Calu3 (cell line): ENCODE results near the gene TIMM50. TPM values are rescaled to one million over a fixed set of nuclear protein-coding genes. Genes with fewer than 3 reads are reported as not detected.
A peak's percentile ranks its signal among the peaks of the same experiment; 100 is the strongest.

Experiments used
- BruUV-seq: library from RNA; stranded (reverse); fragments of 400-500 nt; replicated peaks from 2 replicates; lab custom pipeline; 2021; lab: Mats Ljungman, UMichigan
- CTCF ChIA-PET: fragments of 300-600 bp; sonication (Branson Sonifier 250); formaldehyde crosslinking; loops from one replicate; lab custom pipeline; 2022; ENCODE audit warnings: antibody characterized with exemption; lab: Charles Lee
- DNase-seq: peaks from one replicate; pipeline ENCODE4 v3.0.0; 2022
- H3K27ac Mint-ChIP-seq: one replicate; pipeline ENCODE4 v1.8.0; 2022; ENCODE audit warnings: mixed read lengths; ENCODE audit not compliant: unreplicated experiment
- H3K27me3 Mint-ChIP-seq: one replicate; pipeline ENCODE4 v1.8.0; 2022; ENCODE audit warnings: mixed read lengths; ENCODE audit not compliant: unreplicated experiment
- H3K36me3 Mint-ChIP-seq: one replicate; pipeline ENCODE4 v1.8.0; 2022; ENCODE audit warnings: mild to moderate bottlenecking, moderate library complexity, mixed read lengths; ENCODE audit not compliant: insufficient read depth, unreplicated experiment
- H3K4me1 Mint-ChIP-seq: one replicate; pipeline ENCODE4 v1.8.0; 2022; ENCODE audit warnings: mild to moderate bottlenecking, low read depth, mixed read lengths; ENCODE audit not compliant: unreplicated experiment
- H3K4me3 Mint-ChIP-seq: one replicate; pipeline ENCODE4 v1.8.0; 2022; ENCODE audit warnings: mild to moderate bottlenecking, low read depth, moderate library complexity, mixed read lengths; ENCODE audit not compliant: unreplicated experiment
- H3K9me3 Mint-ChIP-seq: one replicate; pipeline ENCODE4 v1.8.0; 2022; ENCODE audit warnings: low read depth, mixed read lengths; ENCODE audit not compliant: unreplicated experiment
- intact Hi-C: fragments of 100-400 bp; cut with micrococcal nuclease; formaldehyde crosslinking; loops from one replicate; pipeline ENCODE4 v1.10.0; 2022; ENCODE audit not compliant: unreplicated experiment
- total RNA-seq: library from RNA; stranded (reverse); gene quantifications from 2 replicates; pipeline ENCODE4 v1.2.3, GENCODE V29; 2022
- TF ChIP-seq, protein P1 (sequence below): fragments of 200-600 bp; IDR thresholded peaks from one replicate; pipeline ENCODE4 v1.8.0; 2022; ENCODE audit warnings: antibody characterized with exemption; ENCODE audit not compliant: unreplicated experiment

Gene TIMM50
- total RNA-seq, 1 experiment from 2014 or later = 116 TPM

DNA sequence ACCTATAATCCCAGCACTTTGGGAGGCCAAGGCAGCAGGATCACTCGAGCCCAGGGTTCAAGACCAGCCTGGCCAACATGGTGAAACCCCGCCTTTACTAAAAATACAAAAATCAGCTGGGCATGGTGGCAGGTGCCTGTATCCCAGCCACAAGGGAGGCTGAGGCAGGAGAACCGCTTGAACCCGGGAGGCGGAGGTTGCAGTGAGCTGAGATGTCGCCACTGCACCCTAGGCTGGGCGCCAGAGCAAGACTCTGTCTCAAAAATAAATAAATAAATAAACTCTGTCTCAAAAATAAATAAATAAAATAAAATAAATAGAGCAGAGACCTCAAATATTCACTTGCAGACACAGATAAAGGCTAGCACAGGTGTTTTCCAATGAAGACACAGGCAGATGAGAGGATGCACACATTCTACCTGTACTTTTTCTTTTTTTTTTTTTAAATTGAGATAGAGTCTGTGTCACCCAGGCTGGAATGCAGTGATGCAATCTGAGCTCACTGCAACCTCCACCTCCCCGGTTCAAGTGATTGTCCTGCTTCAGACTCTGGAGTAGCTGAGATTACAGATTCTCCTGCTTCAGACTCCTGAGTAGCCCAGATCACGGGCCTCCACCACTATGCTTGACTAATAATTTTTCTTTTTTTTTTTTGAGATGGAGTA lies 42.2 kb upstream of the TIMM50 start:
- no peaks in the 10 kb centered on the region for H3K9me3 Mint-ChIP-seq
- BruUV-seq = no TSS peak

DNA sequence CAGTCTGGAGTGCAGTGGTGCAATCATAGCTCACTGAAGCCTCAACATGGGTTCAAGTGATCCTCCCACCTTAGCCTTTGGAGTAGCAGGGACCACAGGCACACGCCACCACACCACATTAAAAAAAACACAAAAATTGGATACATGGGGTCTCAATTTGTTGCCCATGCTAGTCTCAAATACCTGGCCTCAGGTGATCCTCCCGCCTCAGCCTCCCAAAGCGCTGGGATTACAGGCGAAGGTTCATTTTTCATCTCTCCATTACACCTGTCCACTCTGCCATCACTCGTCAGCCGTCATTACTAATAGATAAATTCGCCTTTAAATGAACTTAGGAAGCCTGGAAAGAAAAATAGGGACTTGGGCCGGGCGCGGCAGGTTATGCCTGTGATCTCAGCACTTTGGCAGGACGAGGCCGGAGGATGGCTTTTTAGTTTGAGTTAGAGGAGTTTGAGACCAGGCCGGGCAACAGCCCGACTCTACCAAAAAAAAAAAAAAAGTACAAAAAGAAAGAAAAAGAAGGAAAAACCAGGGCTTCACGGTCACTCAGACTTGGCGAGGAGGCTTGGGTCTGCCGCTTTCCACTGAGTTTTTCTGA lies 35.9 kb upstream of the TIMM50 start:
- Mint-ChIP-seq H3K36me3 (peaks cover 39% of the 10 kb centered on the region), H3K4me1 (peaks cover 16% of the 10 kb centered on the region), H3K27ac (peak overlapping the region; percentile 99), H3K27me3 (no peaks in the 10 kb centered on the region), H3K9me3 (no peaks in the 10 kb centered on the region), H3K4me3 (peak overlapping the region; percentile 96)
- intact Hi-C loops = loop anchor here (10.0 kb wide), 1 partner anchor 230 kb away; no protein-coding TSS in a partner anchor
- no peak for DNase-seq
- CTCF ChIA-PET = interaction anchor here (0.6 to 0.9 kb wide), 4 partner anchors 8 to 730 kb away, joined by 3 to 7 read pairs (median 4); partner anchors contain the start of gene RPS16
- TF ChIP-seq, protein P1, sequence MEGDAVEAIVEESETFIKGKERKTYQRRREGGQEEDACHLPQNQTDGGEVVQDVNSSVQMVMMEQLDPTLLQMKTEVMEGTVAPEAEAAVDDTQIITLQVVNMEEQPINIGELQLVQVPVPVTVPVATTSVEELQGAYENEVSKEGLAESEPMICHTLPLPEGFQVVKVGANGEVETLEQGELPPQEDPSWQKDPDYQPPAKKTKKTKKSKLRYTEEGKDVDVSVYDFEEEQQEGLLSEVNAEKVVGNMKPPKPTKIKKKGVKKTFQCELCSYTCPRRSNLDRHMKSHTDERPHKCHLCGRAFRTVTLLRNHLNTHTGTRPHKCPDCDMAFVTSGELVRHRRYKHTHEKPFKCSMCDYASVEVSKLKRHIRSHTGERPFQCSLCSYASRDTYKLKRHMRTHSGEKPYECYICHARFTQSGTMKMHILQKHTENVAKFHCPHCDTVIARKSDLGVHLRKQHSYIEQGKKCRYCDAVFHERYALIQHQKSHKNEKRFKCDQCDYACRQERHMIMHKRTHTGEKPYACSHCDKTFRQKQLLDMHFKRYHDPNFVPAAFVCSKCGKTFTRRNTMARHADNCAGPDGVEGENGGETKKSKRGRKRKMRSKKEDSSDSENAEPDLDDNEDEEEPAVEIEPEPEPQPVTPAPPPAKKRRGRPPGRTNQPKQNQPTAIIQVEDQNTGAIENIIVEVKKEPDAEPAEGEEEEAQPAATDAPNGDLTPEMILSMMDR = no peak
- BruUV-seq = TSS peak; percentile 99

More for the DNA sequence above, 42.2 kb upstream of the TIMM50 start:
- peaks cover 20% of the 10 kb centered on the region for H3K4me1 Mint-ChIP-seq
- H3K27ac Mint-ChIP-seq = no peak overlapping the region
- TF ChIP-seq, protein P1 = no peak
- peaks cover 9% of the 10 kb centered on the region for H3K27me3 Mint-ChIP-seq
- intact Hi-C loops = no loop called here
- DNase-seq = no peak
- H3K4me3 Mint-ChIP-seq = no peak overlapping the region
- H3K36me3 Mint-ChIP-seq = peaks cover 51% of the 10 kb centered on the region
- CTCF ChIA-PET = interaction anchor here (0.7 kb wide), 1 partner anchor 102 kb away, joined by 3 read pairs; no protein-coding TSS in a partner anchor

DNA sequence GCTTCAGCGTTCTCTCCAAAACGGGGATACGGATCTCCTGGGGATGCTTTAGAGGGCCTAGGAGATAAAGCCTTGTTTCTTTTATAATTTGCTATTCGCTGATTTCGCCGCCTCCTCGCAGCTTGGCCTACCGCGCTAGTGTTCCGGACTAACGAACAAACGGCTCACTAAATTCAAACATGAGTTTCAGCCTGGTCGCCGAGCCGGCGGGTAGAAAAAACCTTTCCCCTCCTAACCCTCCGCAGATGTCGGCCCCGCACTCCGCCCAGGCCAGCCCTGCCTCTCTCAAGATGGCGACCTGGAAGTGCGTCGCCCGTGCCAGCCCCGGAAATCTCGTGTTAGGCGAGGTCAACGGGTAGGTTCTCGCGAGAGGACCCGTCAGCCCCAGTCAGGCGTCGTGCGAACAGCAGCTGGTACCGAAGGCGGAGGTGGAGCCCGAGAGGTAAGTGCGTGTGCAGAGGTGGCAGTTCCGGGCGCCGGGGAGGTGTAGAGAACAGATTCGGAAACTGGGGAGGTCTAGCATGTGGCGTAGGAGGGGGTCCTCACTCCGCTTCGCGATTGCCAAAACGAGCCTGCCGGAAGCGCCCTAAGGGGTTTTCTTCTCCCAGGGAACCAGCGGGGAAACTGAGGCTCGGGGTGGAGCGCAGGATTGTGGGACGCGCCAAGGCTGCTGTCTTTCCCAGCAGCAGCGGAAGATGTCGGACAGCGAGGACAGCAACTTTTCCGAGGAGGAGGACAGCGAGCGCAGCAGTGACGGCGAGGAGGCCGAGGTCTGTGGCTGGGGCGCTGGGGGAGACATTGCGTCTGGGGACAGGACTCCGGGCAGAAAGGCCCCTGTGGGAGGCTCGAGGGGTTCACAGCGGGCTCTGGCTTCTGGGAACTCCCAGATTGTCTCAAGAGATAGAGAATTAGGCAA lies 35.2 kb upstream of the TIMM50 start, which contains the start of gene SUPT5H:
SUPT5H (plus strand) TSS at position 387 of the 916 bp plus-strand sequence; CDS start at position 696, 309 bp downstream.
- peak; percentile 98 for DNase-seq
- CTCF ChIA-PET = interaction anchor here (0.7 to 0.9 kb wide), 3 partner anchors 10 to 731 kb away, joined by 3 to 7 read pairs (median 4); partner anchors contain the start of gene RPS16
- Mint-ChIP-seq H3K27me3 (no peaks in the 10 kb centered on the region), H3K4me1 (peaks cover 16% of the 10 kb centered on the region), H3K4me3 (peak within 1 kb of the TSS; percentile 96), H3K36me3 (peaks cover 38% of the 10 kb centered on the region), H3K9me3 (no peaks in the 10 kb centered on the region), H3K27ac (peak within 1 kb of the TSS; percentile 99)
- TF ChIP-seq, protein P1 = no peak
- intact Hi-C loops = loop anchor here (10.0 kb wide), 1 partner anchor 229 kb away; no protein-coding TSS in a partner anchor
- BruUV-seq = TSS peak; percentile 69
